Measurements from ENCODE around the gene TPM4. TPM values are rescaled to one million over a fixed set of nuclear protein-coding genes. Genes with fewer than 3 reads are reported as not detected.

The TPM4 gene
- total RNA-seq, 2 donors from 2014 or later: 964 to 1,096 TPM

DNA sequence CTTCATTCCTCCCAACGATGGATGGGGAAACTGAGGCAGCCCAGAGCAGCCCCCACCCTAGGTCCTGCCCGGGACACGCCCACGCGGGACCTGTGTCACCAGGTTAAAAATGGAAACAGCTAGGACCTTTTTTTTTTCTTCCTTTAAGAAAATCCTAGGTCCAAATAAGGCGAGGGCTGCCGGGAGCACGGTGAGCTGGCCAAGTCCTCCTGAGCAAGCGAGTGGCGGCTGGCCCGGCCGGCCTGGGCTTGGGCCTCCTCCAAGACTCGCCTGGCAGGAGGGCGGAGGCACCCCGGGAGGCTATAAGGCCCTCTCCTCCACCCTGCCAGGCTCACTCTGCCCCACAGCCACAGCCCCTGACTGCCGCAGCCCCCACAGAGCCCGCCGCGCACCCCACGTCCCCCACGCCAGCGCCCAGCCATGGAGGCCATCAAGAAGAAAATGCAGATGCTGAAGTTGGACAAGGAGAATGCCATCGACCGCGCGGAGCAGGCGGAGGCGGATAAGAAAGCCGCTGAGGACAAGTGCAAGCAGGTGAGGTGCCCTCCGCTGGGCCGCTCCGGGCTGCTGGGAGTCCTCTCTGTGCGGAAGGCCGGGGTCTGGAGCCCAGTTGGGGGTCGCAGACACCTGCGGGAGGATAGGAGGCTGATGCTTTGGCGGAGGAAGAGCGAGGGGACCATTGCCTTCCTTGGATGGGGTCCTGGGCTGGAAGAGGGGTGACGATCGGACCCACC, 8.9 kb upstream of the TPM4 start:
- ATAC-seq (ENCODE audit: insufficient number of reproducible peaks, low FRiP score, low read depth): peak; percentile 57
- H3K4me1 ChIP-seq (ENCODE audit: control insufficient read depth in 1 of 2, low read depth in 2 of 2): peaks cover 26 to 59% of the 10 kb centered on the region in 2 donors

DNA sequence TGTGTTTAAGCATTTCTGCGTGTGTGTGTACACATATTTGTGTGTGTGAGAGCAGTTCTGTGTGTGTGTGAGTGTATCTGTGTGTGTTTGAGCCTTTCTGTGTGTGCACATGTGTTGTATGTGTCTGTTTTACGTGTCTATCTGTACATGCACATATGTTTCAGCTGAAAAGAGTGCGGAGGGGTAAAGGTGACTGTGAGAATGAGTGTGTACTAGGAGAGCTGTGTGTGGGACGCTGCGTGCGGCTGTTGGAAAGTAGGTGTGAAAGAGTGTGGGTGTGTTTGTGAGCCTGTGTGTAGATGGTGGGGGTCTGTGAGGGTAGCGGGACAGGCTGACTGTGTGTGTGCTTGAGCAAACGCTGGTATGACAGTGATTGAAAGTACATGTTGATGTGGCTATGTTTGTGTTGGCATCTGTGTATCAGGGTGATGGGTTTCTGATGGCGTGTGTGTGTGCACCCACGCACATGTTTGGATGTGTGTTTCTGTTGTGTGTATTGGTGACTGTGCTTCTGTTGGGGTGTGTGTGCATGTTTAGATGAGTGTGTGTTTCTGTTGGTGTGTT, 7.5 kb upstream of the TPM4 start:
- Histone ChIP-seq H3K9me3 (no peaks in the 10 kb centered on the region), H3K36me3 (no peaks in the 10 kb centered on the region), H3K27me3 (replicated peaks; ENCODE audit: insufficient read depth) (no peaks in the 10 kb centered on the region), H3K4me1 (ENCODE audit: control insufficient read depth in 1 of 2, low read depth in 2 of 2) (peaks cover 25 to 69% of the 10 kb centered on the region in 2 donors), H3K4me3 (peak overlapping the region; percentile 94), H3K27ac (peak overlapping the region; percentile 97 to 98)
- ATAC-seq (ENCODE audit: insufficient number of reproducible peaks, low FRiP score, low read depth) (no peak), DNase-seq (ENCODE audit: low spot score) (no peak)
- TF ChIP-seq, protein P1, sequence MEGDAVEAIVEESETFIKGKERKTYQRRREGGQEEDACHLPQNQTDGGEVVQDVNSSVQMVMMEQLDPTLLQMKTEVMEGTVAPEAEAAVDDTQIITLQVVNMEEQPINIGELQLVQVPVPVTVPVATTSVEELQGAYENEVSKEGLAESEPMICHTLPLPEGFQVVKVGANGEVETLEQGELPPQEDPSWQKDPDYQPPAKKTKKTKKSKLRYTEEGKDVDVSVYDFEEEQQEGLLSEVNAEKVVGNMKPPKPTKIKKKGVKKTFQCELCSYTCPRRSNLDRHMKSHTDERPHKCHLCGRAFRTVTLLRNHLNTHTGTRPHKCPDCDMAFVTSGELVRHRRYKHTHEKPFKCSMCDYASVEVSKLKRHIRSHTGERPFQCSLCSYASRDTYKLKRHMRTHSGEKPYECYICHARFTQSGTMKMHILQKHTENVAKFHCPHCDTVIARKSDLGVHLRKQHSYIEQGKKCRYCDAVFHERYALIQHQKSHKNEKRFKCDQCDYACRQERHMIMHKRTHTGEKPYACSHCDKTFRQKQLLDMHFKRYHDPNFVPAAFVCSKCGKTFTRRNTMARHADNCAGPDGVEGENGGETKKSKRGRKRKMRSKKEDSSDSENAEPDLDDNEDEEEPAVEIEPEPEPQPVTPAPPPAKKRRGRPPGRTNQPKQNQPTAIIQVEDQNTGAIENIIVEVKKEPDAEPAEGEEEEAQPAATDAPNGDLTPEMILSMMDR (IDR thresholded peaks at IDR 0.05): no peak

More for the DNA sequence above, 8.9 kb upstream of the TPM4 start:
- Histone ChIP-seq H3K27me3 (replicated peaks; ENCODE audit: insufficient read depth) (no peaks in the 10 kb centered on the region), H3K4me3 (peak overlapping the region; percentile 94), H3K9me3 (no peaks in the 10 kb centered on the region), H3K36me3 (no peaks in the 10 kb centered on the region), H3K27ac (peak overlapping the region; percentile 97 to 98)
- TF ChIP-seq, protein P1 (IDR thresholded peaks at IDR 0.05): no peak
- DNase-seq (ENCODE audit: low spot score): peak; percentile 84

DNA sequence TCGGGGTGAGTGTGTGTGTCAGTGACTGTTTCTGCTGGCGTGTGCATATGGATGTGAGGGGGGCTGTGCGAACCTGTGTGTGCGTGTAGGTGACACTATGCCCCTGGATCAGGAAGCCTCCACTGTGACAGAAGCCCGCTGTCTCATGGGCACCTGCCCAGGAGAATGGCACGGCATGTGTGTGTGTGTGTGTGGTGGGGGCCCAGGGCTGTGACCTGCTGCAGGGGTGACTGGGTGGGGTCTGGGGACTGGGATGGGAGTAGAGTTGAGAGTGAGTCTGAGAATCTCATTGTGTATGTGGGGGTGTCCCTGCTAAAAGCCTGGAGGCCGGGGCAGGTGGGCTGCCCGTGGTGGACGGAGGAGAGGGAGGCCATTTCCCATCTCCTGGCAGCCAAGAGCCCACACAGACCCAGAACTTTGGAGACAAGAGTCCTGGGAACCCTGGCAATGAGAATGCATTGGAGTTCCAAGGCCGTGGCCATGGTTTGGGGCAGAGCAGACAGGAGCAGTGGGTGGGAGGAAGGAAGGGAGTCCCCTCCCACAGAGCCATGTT, 6.4 kb upstream of the TPM4 start:
- H3K27me3 ChIP-seq (replicated peaks; ENCODE audit: insufficient read depth): no peaks in the 10 kb centered on the region
- peaks cover 21 to 69% of the 10 kb centered on the region in 2 donors for H3K4me1 ChIP-seq (ENCODE audit: control insufficient read depth in 1 of 2, low read depth in 2 of 2)
- peaks cover 8% of the 10 kb centered on the region for H3K36me3 ChIP-seq
- no peak for ATAC-seq (ENCODE audit: insufficient number of reproducible peaks, low FRiP score, low read depth)
- H3K27ac ChIP-seq: peak overlapping the region; percentile 79 to 97
- TF ChIP-seq, protein P1 (IDR thresholded peaks at IDR 0.05): no peak
- no peak for DNase-seq (ENCODE audit: low spot score)
- peak overlapping the region; percentile 94 for H3K4me3 ChIP-seq
- no peaks in the 10 kb centered on the region for H3K9me3 ChIP-seq

DNA sequence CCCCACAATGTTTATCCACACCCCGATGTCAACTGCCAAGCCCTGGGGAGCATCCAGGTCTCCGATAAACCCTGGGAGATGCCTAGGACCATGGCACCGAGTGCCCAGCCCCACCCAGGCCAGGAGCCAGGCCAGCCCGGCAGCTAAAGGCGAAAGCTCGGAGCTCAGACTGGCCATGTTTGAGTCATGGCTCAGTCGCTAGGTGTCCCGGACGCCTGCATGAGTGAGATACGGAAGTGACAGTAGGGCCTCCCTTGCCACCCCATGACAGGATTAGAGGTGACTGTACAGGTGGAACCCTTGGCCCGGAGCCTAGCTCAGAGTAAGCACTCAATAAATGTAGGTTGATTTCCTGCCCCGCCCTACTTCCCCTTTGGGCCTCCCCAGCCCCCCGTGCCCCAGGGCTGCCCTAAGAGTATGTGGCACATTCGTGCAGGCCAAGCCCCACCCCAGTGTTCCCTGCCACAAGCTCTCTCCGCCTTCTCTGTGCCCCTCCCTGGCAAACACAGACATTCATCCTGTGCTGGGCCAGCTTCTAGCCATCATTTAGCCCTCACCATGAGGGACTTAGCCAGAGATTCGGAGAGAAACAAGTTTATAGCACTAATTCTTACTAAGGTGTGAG, 5.8 kb upstream of the TPM4 start:
- DNase-seq (ENCODE audit: low spot score) (peak; percentile 57), ATAC-seq (ENCODE audit: insufficient number of reproducible peaks, low FRiP score, low read depth) (no peak)
- peak overlapping the region; percentile 79 to 97 for H3K27ac ChIP-seq
- H3K4me1 ChIP-seq (ENCODE audit: control insufficient read depth in 1 of 2, low read depth in 2 of 2): peaks cover 21 to 64% of the 10 kb centered on the region in 2 donors
- TF ChIP-seq, protein P1 (IDR thresholded peaks at IDR 0.05): no peak
- peaks cover 8% of the 10 kb centered on the region for H3K36me3 ChIP-seq
- no peaks in the 10 kb centered on the region for H3K27me3 ChIP-seq (replicated peaks; ENCODE audit: insufficient read depth)
- peak overlapping the region; percentile 94 for H3K4me3 ChIP-seq
- no peaks in the 10 kb centered on the region for H3K9me3 ChIP-seq
